HG03097 (cell line): ENCODE measurements around the gene AKR1B15.

Experiments used
- ATAC-seq: cut with Tn5 transposase; IDR thresholded peaks from one replicate; pipeline ENCODE4 v1.9.1; 2021; ENCODE audit not compliant: unreplicated experiment, low FRiP score

The AKR1B15 gene

DNA sequence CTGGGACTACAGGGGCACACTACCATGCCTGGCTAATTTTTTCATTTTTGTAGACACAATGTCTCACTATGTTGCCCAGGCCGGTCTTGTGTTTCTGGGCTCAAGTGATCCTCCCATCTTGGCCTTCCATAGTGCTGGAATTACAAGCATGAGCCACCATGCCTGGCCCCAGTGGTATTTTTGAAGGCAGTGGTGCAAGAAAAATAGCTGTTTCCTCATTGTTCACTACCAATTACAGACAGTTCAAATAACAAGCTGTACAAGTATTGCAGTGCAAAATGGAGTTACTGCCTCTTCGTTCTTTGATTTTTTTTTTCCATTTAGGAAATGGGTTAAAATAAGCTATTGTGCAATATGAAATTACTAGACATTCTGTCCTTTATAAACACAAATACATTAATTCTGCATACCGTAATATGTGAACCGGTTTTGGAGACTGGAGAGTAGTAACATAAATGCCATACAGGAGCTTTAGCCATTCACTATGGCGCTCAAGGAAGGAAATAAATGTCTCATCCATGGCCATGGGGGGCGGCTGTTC, 62.8 kb downstream of the AKR1B15 start:
- ATAC-seq, result no peak

- ATAC-seq, result no peak
Measured at GRCh38 chr7:134612197-134612596, 63.3 kb downstream of the AKR1B15 start.

- ATAC-seq, result no peak
Measured at GRCh38 chr7:134613623-134614347, 64.9 kb downstream of the AKR1B15 start.

DNA sequence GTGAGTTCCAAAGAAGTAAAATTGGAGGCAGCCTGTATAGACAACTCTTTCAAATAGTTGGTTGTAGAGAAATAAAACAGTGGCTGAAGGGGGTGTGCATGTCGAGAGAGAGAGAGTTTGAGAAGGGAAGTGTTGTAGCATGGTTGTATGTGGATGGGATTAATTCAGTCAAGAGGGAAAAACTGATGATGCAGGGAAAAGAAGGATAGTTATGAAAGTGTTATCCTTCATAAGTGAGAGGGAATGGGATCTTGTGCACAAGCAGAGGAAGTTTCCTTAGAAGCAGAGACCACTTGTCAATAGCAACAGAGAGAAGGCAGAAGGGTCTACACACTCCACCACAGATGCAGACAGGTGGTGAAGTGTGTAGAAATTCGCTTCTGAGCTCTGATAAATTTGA, 67.7 kb downstream of the AKR1B15 start:
- ATAC-seq, result no peak

- no peak for ATAC-seq
Measured at GRCh38 chr7:134618756-134619530, 70.0 kb downstream of the AKR1B15 start.

- ATAC-seq, result no peak
Measured at GRCh38 chr7:134619627-134620331, 70.9 kb downstream of the AKR1B15 start.

- ATAC-seq, result no peak
Measured at GRCh38 chr7:134622303-134622995, 73.5 kb downstream of the AKR1B15 start.

- no peak for ATAC-seq
Measured at GRCh38 chr7:134623193-134623592, 74.3 kb downstream of the AKR1B15 start.

DNA sequence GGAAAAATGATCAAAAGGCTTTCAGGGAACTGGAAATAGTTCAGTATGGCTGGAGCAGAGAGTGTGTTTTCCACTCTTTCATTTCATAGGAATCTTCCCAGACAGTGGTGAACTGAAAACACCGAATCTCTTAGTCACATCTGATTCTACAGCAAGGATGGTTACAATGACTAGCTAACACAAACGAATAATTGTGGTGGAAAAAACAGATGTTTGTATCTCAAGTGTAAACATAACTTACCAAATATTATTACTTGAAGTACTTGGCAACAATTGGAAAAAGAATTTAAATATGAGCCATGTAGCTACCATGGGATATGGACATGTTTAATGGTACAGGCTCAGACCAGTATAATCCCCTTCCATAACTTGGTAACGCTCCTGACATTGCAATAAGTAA, 76.6 kb downstream of the AKR1B15 start:
- no peak for ATAC-seq

DNA sequence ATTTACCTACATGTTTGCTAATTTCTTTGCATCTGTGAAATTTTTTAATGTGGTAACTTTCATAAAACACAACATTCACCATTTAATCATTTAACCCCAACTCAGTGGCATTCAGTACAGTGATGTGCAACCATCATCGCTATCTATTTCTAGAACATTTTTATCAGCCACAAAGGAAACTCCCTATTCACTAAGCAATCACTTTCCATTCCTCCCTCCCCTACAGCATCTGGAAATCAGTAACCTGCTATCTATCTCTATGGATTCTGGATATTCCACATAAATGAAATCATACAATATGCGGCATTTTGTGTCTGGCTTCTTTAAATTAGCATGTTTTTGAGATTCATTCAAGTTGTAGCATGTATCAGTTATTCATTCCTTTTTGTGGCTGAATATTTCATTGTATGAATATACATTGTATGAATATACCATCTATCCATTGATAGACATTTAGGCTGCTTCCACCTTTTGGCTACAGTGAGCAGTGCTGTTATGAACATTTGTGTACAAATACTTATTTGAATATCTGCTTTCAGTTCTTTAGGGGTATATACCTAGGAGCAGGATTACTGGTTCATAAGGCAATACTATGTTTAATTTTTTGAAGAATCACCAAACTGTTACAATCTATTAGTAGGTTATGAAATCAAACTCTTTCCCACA, 78.3 kb downstream of the AKR1B15 start:
- ATAC-seq, result no peak

GRCh38 chr7:134627775-134628153, 78.9 kb downstream of the AKR1B15 start:
- ATAC-seq, result no peak

GRCh38 chr7:134629445-134629844, 80.5 kb downstream of the AKR1B15 start:
- ATAC-seq, result no peak
